Activated T-cell treated with anti-CD3 and anti-CD28 coated beads for 4 hours (primary cell): ENCODE results near the gene CTSZ.
"Not testable (repeated sequence)": the region's sequence is repeated elsewhere in the genome, so short reads cannot be mapped to it uniquely, and the experiment has no call there.

Experiments used
- DNase-seq: peaks from one replicate; pipeline ENCODE4 v3.0.0-alpha.2; 2020

CTSZ gene

GRCh38 chr20:59013031-59013951 is 6.2 kb upstream of the CTSZ start:
- no peak for DNase-seq

- not testable (repeated sequence) for DNase-seq
Measured at GRCh38 chr20:59011874-59012157, 4.8 kb upstream of the CTSZ start.

GRCh38 chr20:59010995-59011873 is 4.2 kb upstream of the CTSZ start:
- no peak for DNase-seq

GRCh38 chr20:59010321-59010994 is 3.4 kb upstream of the CTSZ start:
- DNase-seq: no peak

GRCh38 chr20:59008715-59009336 is 1.8 kb upstream of the CTSZ start:
- no peak for DNase-seq

- DNase-seq: no peak
Measured at GRCh38 chr20:59007665-59008511, 834 bp upstream of the CTSZ start.

- no peak for DNase-seq
Measured at GRCh38 chr20:59006167-59006863, 739 bp downstream of the CTSZ start.

- no peak for DNase-seq
Measured at GRCh38 chr20:59005523-59006166, 1.4 kb downstream of the CTSZ start.

GRCh38 chr20:59004763-59005522 is 2.1 kb downstream of the CTSZ start:
- no peak for DNase-seq

- DNase-seq: peak; percentile 20
Measured at GRCh38 chr20:59004493-59004762, 2.6 kb downstream of the CTSZ start.

- no peak for DNase-seq
Measured at GRCh38 chr20:59003836-59004492, 3.1 kb downstream of the CTSZ start.

GRCh38 chr20:59002874-59003399 is 4.1 kb downstream of the CTSZ start:
- no peak for DNase-seq

- no peak for DNase-seq
Measured at GRCh38 chr20:59002388-59002787, 4.7 kb downstream of the CTSZ start.

- no peak for DNase-seq
Measured at GRCh38 chr20:59001449-59002171, 5.4 kb downstream of the CTSZ start.

- no peak for DNase-seq
Measured at GRCh38 chr20:59001068-59001448, 6.0 kb downstream of the CTSZ start.

- DNase-seq: no peak
Measured at GRCh38 chr20:59000326-59000725, 6.7 kb downstream of the CTSZ start.

- DNase-seq: no peak
Measured at GRCh38 chr20:58998656-58999055, 8.4 kb downstream of the CTSZ start.

- DNase-seq: no peak
Measured at GRCh38 chr20:58997141-58997770, 9.8 kb downstream of the CTSZ start.
